Testis (tissue), 2 donors: Measurements from ENCODE around the gene MBNL2.

Experiments
- POLR2A ChIP-seq: fragments of 450-650 bp; IDR thresholded peaks from one replicate; pipeline ENCODE4 v1.6.1; 2017; ENCODE audit warnings: antibody characterized with exemption, mild to moderate bottlenecking, moderate library complexity
- TF ChIP-seq, protein P1 (sequence below), 3 experiments: fragments of 450-650 bp in 2 of 3; fragments of 200-600 bp in 1 of 3; sonication (generic) in 1 of 3; IDR thresholded peaks; one replicate each; pipeline ENCODE4 v1.5.1; 2016 to 2019; ENCODE audit warnings: antibody characterized with exemption in 3 of 3, mild to moderate bottlenecking in 2 of 3, moderate library complexity in 1 of 3

DNA sequence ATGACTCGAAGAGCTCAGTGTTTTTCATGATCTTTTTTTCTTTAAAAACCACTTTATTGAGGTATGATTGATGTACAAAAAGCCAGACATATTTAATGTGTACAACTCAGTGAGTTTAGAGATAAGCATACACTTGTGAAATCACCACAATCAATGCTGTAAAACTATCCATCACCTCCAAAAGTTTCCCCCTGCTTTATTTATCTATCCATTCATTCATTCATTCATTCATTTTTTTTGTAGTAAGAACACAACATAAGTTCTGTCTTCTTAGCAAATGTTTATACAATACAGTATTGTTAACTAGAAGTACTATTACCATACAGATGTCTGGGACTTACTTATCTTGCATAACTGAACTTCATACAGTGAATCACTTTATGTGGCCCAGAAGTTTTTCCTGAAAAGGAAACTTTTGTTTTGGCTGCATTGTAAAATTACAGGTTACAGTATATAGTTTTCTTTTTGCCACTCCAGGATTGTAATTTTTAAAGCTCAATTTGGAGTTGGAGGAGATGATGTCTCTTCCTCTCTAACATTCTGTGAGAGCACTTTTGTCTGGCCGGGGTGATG is 218.6 kb downstream of the MBNL2 start:
- TF ChIP-seq POLR2A, result no peak
- TF ChIP-seq, protein P1, sequence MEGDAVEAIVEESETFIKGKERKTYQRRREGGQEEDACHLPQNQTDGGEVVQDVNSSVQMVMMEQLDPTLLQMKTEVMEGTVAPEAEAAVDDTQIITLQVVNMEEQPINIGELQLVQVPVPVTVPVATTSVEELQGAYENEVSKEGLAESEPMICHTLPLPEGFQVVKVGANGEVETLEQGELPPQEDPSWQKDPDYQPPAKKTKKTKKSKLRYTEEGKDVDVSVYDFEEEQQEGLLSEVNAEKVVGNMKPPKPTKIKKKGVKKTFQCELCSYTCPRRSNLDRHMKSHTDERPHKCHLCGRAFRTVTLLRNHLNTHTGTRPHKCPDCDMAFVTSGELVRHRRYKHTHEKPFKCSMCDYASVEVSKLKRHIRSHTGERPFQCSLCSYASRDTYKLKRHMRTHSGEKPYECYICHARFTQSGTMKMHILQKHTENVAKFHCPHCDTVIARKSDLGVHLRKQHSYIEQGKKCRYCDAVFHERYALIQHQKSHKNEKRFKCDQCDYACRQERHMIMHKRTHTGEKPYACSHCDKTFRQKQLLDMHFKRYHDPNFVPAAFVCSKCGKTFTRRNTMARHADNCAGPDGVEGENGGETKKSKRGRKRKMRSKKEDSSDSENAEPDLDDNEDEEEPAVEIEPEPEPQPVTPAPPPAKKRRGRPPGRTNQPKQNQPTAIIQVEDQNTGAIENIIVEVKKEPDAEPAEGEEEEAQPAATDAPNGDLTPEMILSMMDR (IDR thresholded peaks at IDR 0.05), result no peak
